Measurements from ENCODE around the gene CABCOCO1.

Gene CABCOCO1

GRCh38 chr10:61804414-61804813 lies 141.7 kb downstream of the CABCOCO1 start:
- DNase-seq, result no peak
- no peak overlapping the region for H3K27ac Mint-ChIP-seq
- TF ChIP-seq, protein P1, sequence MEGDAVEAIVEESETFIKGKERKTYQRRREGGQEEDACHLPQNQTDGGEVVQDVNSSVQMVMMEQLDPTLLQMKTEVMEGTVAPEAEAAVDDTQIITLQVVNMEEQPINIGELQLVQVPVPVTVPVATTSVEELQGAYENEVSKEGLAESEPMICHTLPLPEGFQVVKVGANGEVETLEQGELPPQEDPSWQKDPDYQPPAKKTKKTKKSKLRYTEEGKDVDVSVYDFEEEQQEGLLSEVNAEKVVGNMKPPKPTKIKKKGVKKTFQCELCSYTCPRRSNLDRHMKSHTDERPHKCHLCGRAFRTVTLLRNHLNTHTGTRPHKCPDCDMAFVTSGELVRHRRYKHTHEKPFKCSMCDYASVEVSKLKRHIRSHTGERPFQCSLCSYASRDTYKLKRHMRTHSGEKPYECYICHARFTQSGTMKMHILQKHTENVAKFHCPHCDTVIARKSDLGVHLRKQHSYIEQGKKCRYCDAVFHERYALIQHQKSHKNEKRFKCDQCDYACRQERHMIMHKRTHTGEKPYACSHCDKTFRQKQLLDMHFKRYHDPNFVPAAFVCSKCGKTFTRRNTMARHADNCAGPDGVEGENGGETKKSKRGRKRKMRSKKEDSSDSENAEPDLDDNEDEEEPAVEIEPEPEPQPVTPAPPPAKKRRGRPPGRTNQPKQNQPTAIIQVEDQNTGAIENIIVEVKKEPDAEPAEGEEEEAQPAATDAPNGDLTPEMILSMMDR (IDR thresholded peaks at IDR 0.05), result no peak
- H3K4me1 Mint-ChIP-seq, result no peaks in the 10 kb centered on the region
- no peaks in the 10 kb centered on the region for H3K9me3 Mint-ChIP-seq
- H3K36me3 Mint-ChIP-seq (ENCODE audit: low read depth), result no peaks in the 10 kb centered on the region
- H3K27me3 Mint-ChIP-seq (ENCODE audit: low read depth, poor library complexity), result peaks cover 8% of the 10 kb centered on the region
- H3K4me3 Mint-ChIP-seq, result no peak overlapping the region

DNA sequence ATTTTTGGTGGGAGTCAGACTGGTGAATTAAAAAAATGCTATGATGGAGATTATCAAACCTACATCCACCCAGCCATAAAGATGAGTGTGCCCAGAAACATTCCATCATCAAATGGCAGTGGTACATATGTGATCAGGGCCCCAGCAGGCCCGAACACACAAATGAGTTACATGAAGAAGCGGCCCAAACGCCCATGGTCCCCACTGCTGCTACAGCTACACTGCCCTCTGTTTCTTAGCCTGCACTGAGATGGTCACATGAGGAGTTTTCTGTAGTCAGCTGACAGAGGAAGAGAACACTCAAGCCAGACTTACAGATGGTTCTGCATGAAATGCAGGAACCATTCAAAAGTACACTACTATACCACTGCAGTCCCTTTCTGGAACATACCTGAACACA lies 142.4 kb downstream of the CABCOCO1 start:
- DNase-seq, result no peak
- no peak overlapping the region for H3K27ac Mint-ChIP-seq
- H3K36me3 Mint-ChIP-seq (ENCODE audit: low read depth), result no peaks in the 10 kb centered on the region
- no peak overlapping the region for H3K4me3 Mint-ChIP-seq
- no peaks in the 10 kb centered on the region for H3K9me3 Mint-ChIP-seq
- TF ChIP-seq, protein P1 (IDR thresholded peaks at IDR 0.05), result no peak
- H3K27me3 Mint-ChIP-seq (ENCODE audit: low read depth, poor library complexity), result peaks cover 8% of the 10 kb centered on the region
- H3K4me1 Mint-ChIP-seq, result no peaks in the 10 kb centered on the region

DNA sequence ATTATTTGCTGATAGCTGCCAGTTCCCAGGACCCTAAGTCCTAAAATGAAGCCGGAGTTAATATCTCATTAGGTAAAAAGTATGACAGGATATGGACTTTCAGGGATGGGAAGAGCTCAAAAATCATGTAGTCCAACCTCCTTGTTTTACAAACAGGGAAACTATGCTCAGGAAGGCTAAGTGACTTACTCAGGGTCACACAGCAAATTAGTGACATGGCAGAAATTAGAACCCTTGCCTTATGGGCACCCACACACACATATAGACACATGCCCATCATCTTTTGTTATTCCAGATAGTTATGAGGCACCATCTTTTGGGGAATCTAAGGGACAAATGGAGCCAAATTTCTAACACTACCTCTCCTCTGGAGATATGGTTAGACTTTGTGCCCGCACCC lies 147.5 kb downstream of the CABCOCO1 start:
- DNase-seq, result no peak
- no peaks in the 10 kb centered on the region for H3K9me3 Mint-ChIP-seq
- H3K4me3 Mint-ChIP-seq, result no peak overlapping the region
- H3K4me1 Mint-ChIP-seq, result peaks cover 5% of the 10 kb centered on the region
- no peaks in the 10 kb centered on the region for H3K36me3 Mint-ChIP-seq (ENCODE audit: low read depth)
- H3K27me3 Mint-ChIP-seq (ENCODE audit: low read depth, poor library complexity), result peaks cover 4% of the 10 kb centered on the region
- TF ChIP-seq, protein P1 (IDR thresholded peaks at IDR 0.05), result no peak
- H3K27ac Mint-ChIP-seq, result no peak overlapping the region

- Mint-ChIP-seq H3K4me3 (no peak overlapping the region), H3K27me3 (ENCODE audit: low read depth, poor library complexity) (no peaks in the 10 kb centered on the region)
Observed at GRCh38 chr10:61812052-61812721, 149.5 kb downstream of the CABCOCO1 start.

GRCh38 chr10:61812920-61813319 lies 150.2 kb downstream of the CABCOCO1 start:
- H3K4me1 Mint-ChIP-seq, result peaks cover 5% of the 10 kb centered on the region
- H3K4me3 Mint-ChIP-seq, result no peak overlapping the region
- TF ChIP-seq, protein P1 (IDR thresholded peaks at IDR 0.05), result no peak
- DNase-seq, result no peak
- H3K9me3 Mint-ChIP-seq, result no peaks in the 10 kb centered on the region
- H3K27me3 Mint-ChIP-seq (ENCODE audit: low read depth, poor library complexity), result no peaks in the 10 kb centered on the region
- H3K27ac Mint-ChIP-seq, result no peak overlapping the region
- H3K36me3 Mint-ChIP-seq (ENCODE audit: low read depth), result no peaks in the 10 kb centered on the region

More at GRCh38 chr10:61812052-61812721, 149.5 kb downstream of the CABCOCO1 start:
- Mint-ChIP-seq H3K36me3 (ENCODE audit: low read depth) (no peaks in the 10 kb centered on the region), H3K27ac (no peak overlapping the region), H3K9me3 (no peaks in the 10 kb centered on the region), H3K4me1 (peaks cover 5% of the 10 kb centered on the region)
- TF ChIP-seq, protein P1 (IDR thresholded peaks at IDR 0.05), result no peak
- DNase-seq, result no peak

DNA sequence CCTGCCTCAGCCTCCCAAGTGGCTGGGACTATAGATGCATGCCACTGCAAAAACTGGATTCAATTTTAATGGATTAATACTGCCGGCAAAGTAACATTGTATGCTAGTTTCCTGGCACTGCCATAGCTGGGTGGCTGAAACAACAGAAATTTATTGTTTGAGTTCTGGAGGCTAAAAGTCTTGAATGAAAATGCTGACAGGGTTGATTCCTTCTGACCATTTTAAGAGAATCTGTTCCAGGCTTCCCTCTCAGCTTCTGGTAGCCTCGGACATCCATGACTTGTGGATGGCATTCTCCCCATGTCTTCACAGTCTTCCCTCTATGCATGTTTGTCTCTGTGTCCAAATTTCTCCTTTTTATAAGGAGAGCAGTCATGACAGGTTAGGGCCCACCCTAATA lies 151.4 kb downstream of the CABCOCO1 start:
- Mint-ChIP-seq H3K4me3 (no peak overlapping the region), H3K4me1 (peaks cover 5% of the 10 kb centered on the region), H3K9me3 (no peaks in the 10 kb centered on the region), H3K36me3 (ENCODE audit: low read depth) (no peaks in the 10 kb centered on the region), H3K27ac (no peak overlapping the region), H3K27me3 (ENCODE audit: low read depth, poor library complexity) (no peaks in the 10 kb centered on the region)
- no peak for DNase-seq
- TF ChIP-seq, protein P1 (IDR thresholded peaks at IDR 0.05), result no peak

Data from nephron progenitor cell (in vitro differentiated cells).